Endodermal cell (in vitro differentiated cells): ENCODE results near the gene POC5. TPM values are rescaled to one million over a fixed set of nuclear protein-coding genes. Genes with fewer than 3 reads are reported as not detected.

Source experiments
- DNase-seq: peaks from one replicate; pipeline ENCODE4 v3.0.0-alpha.2; 2017
- H3K27ac ChIP-seq: 2 replicates; pipeline ENCODE4 v1.5.1; 2013; ENCODE audit warnings: mild to moderate bottlenecking, low read depth, low read length, moderate library complexity
- H3K27me3 ChIP-seq: 2 replicates; pipeline ENCODE4 v1.6.1; 2013; ENCODE audit warnings: mild to moderate bottlenecking, low read length, moderate library complexity; ENCODE audit not compliant: insufficient read depth, control insufficient read depth, poor library complexity, severe bottlenecking
- H3K36me3 ChIP-seq: 2 replicates; pipeline ENCODE4 v1.7.0; 2013; ENCODE audit warnings: mild to moderate bottlenecking, low read length, moderate library complexity; ENCODE audit not compliant: control insufficient read depth, insufficient read depth
- H3K4me1 ChIP-seq: one replicate; pipeline ENCODE4 v1.7.0; 2013; ENCODE audit warnings: low read length; ENCODE audit not compliant: control insufficient read depth, insufficient read depth
- H3K4me3 ChIP-seq: 2 replicates; pipeline ENCODE4 v1.5.1; 2013; ENCODE audit warnings: mild to moderate bottlenecking, low read length, moderate library complexity
- H3K9ac ChIP-seq: 2 replicates; pipeline ENCODE4 v1.6.1; 2013; ENCODE audit warnings: mild to moderate bottlenecking, low read length, moderate library complexity; ENCODE audit not compliant: poor library complexity, severe bottlenecking; ENCODE audit errors: extremely low read depth
- H3K9me3 ChIP-seq: 2 replicates; pipeline ENCODE4 v1.6.1; 2013; ENCODE audit warnings: mild to moderate bottlenecking, low read length, moderate library complexity; ENCODE audit not compliant: control insufficient read depth
- H3K27ac Mint-ChIP-seq: 2 replicates; pipeline ENCODE4 v1.8.0; 2020; ENCODE audit warnings: mixed read lengths
- H3K27me3 Mint-ChIP-seq: 2 replicates; pipeline ENCODE4 v1.8.0; 2021; ENCODE audit warnings: mild to moderate bottlenecking, mixed read lengths; ENCODE audit not compliant: insufficient read depth
- H3K36me3 Mint-ChIP-seq: 2 replicates; pipeline ENCODE4 v1.8.0; 2020; ENCODE audit warnings: low read depth, mixed read lengths
- H3K4me1 Mint-ChIP-seq: 2 replicates; pipeline ENCODE4 v1.8.0; 2020; ENCODE audit warnings: mixed read lengths
- H3K4me3 Mint-ChIP-seq: 2 replicates; pipeline ENCODE4 v1.8.0; 2020; ENCODE audit warnings: mild to moderate bottlenecking, moderate library complexity, mixed read lengths
- H3K9me3 Mint-ChIP-seq: 2 replicates; pipeline ENCODE4 v1.8.0; 2020; ENCODE audit warnings: mild to moderate bottlenecking, mixed read lengths
- CTCF ChIP-seq: fragments of 200-600 bp; sonication (generic); conservative IDR thresholded peaks from 2 replicates; pipeline ENCODE4 v1.5.0; 2021; ENCODE audit warnings: antibody characterized with exemption, mild to moderate bottlenecking
- WGBS, 2 experiments: methylation state at CpG; one replicate each; pipeline versions ENCODE4 v1.1.5 to v1.1.7; 2013; ENCODE audit warnings: missing lambda C conversion rate in 2 of 2, mixed read lengths in 1 of 2; ENCODE audit not compliant: insufficient coverage in 1 of 2, insufficient read length in 1 of 2; 5-methylcytosine and 5-hydroxymethylcytosine counted together
- total RNA-seq, 2 donors: library from RNA; stranded (reverse); fragmentation: NEBNext Ultra II Directional in 1 of 2; extraction: Animal tissue kit (Norgen Biotek cat#: 25700) in 1 of 2; gene quantifications; 2 replicates in 1 of 2; 3 replicates in 1 of 2; pipeline ENCODE4 v1.2.1, GENCODE V29; 2021

POC5 gene
- total RNA-seq, 2 donors from 2014 or later = 10.7 to 13.8 TPM

GRCh38 chr5:75723378-75723777 lies 6.1 kb upstream of the POC5 start:
- Mint-ChIP-seq H3K9me3 (no peaks in the 10 kb centered on the region), H3K27ac (no peak overlapping the region), H3K27me3 (peaks cover 9% of the 10 kb centered on the region), H3K36me3 (no peaks in the 10 kb centered on the region), H3K4me3 (no peak overlapping the region), H3K4me1 (no peaks in the 10 kb centered on the region)
- Histone ChIP-seq H3K4me1 (no peaks in the 10 kb centered on the region), H3K27ac (no peak overlapping the region), H3K9ac (no peak overlapping the region), H3K9me3 (peaks cover 5% of the 10 kb centered on the region), H3K27me3 (peaks cover 8% of the 10 kb centered on the region), H3K36me3 (no peaks in the 10 kb centered on the region), H3K4me3 (no peak overlapping the region)
- DNase-seq = no peak
- TF ChIP-seq CTCF = no peak
- 80% methylated on average over 1 of the region's 1 CpG; no CpG with 5 or more reads in 1 of the 2 experiments for WGBS, 2 experiments

- Histone ChIP-seq H3K36me3 (no peaks in the 10 kb centered on the region), H3K9ac (no peak overlapping the region), H3K4me3 (no peak overlapping the region), H3K4me1 (no peaks in the 10 kb centered on the region), H3K27me3 (peaks cover 8% of the 10 kb centered on the region), H3K27ac (no peak overlapping the region), H3K9me3 (peaks cover 5% of the 10 kb centered on the region)
- Mint-ChIP-seq H3K36me3 (no peaks in the 10 kb centered on the region), H3K27me3 (peaks cover 12% of the 10 kb centered on the region), H3K27ac (no peak overlapping the region), H3K9me3 (peaks cover 3% of the 10 kb centered on the region), H3K4me1 (no peaks in the 10 kb centered on the region), H3K4me3 (no peak overlapping the region)
- no peak for DNase-seq
- WGBS, 2 experiments = 91% methylated on average over 1 of the region's 1 CpG; no CpG with 5 or more reads in 1 of the 2 experiments
- TF ChIP-seq CTCF = no peak
Measured at GRCh38 chr5:75721573-75721972, 4.3 kb upstream of the POC5 start.

- peaks cover 12% of the 10 kb centered on the region for H3K27me3 Mint-ChIP-seq
- H3K27ac Mint-ChIP-seq = no peak overlapping the region
- no peaks in the 10 kb centered on the region for H3K36me3 ChIP-seq
- peaks cover 5% of the 10 kb centered on the region for H3K9me3 ChIP-seq
- TF ChIP-seq CTCF = no peak
- H3K27me3 ChIP-seq = peaks cover 8% of the 10 kb centered on the region
- H3K4me1 Mint-ChIP-seq = peaks cover 1% of the 10 kb centered on the region
- no peak overlapping the region for H3K27ac ChIP-seq
- no peak overlapping the region for H3K9ac ChIP-seq
- no peaks in the 10 kb centered on the region for H3K36me3 Mint-ChIP-seq
- 91% methylated on average over 4 to 5 of the region's 5 CpGs for WGBS, 2 experiments
- no peaks in the 10 kb centered on the region for H3K4me1 ChIP-seq
- no peak overlapping the region for H3K4me3 ChIP-seq
- no peak overlapping the region for H3K4me3 Mint-ChIP-seq
- peaks cover 3% of the 10 kb centered on the region for H3K9me3 Mint-ChIP-seq
- DNase-seq = no peak
Measured at GRCh38 chr5:75720882-75721281, 3.6 kb upstream of the POC5 start.
